ENCODE data around the gene PLD5. TPM values are rescaled to one million over a fixed set of nuclear protein-coding genes. Genes with fewer than 3 reads are reported as not detected.

Gene PLD5
- total RNA-seq, 3 donors from 2014 or later (not counting 1 experiment from before 2014, with no cell fraction given): not detected

DNA sequence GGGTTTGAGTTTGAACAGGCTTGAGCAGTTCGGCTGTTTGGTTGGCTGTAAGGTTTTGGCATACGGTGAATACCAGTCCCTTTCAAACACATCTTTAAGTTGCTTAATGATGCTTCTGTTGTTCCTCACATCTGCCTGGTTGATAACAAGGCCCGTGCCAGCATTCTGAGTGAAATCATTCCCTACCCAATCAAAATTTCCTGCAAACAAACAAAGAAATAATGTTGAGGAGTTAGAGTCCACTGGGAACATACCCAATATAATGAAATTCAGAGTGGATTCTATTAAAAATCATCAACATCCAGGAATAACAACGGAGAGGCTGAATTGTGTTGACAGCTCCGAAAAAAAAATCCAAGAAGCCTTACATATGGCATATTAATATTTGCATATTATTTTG, 434.6 kb downstream of the PLD5 start:
- Histone ChIP-seq H3K4me3 (ENCODE audit: low read length) (no peak overlapping the region), H3K27ac (ENCODE audit: low read length) (no peak overlapping the region), H3K4me1 (ENCODE audit: control insufficient read depth, insufficient read depth, low read length) (no peaks in the 10 kb centered on the region), H3K9me3 (ENCODE audit: control insufficient read depth, insufficient read depth, low read length) (no peaks in the 10 kb centered on the region), H3K27me3 (ENCODE audit: control insufficient read depth, insufficient read depth, low read length) (no peaks in the 10 kb centered on the region), H3K36me3 (ENCODE audit: control insufficient read depth, insufficient read depth, low read length) (no peaks in the 10 kb centered on the region)
- H3K4me1 Mint-ChIP-seq: no peaks in the 10 kb centered on the region
- no peaks in the 10 kb centered on the region for H3K9me3 Mint-ChIP-seq
- H3K27ac Mint-ChIP-seq: no peak overlapping the region
- intact Hi-C loops (cut with micrococcal nuclease): no loop called here
- H3K36me3 Mint-ChIP-seq: no peaks in the 10 kb centered on the region
- 64% methylated on average over 2 of the region's 5 CpGs for WGBS (ENCODE audit: insufficient coverage)
- H3K4me3 Mint-ChIP-seq: no peak overlapping the region
- TF ChIP-seq, protein P1, sequence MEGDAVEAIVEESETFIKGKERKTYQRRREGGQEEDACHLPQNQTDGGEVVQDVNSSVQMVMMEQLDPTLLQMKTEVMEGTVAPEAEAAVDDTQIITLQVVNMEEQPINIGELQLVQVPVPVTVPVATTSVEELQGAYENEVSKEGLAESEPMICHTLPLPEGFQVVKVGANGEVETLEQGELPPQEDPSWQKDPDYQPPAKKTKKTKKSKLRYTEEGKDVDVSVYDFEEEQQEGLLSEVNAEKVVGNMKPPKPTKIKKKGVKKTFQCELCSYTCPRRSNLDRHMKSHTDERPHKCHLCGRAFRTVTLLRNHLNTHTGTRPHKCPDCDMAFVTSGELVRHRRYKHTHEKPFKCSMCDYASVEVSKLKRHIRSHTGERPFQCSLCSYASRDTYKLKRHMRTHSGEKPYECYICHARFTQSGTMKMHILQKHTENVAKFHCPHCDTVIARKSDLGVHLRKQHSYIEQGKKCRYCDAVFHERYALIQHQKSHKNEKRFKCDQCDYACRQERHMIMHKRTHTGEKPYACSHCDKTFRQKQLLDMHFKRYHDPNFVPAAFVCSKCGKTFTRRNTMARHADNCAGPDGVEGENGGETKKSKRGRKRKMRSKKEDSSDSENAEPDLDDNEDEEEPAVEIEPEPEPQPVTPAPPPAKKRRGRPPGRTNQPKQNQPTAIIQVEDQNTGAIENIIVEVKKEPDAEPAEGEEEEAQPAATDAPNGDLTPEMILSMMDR (IDR thresholded peaks at IDR 0.05): no peak
- H3K27me3 Mint-ChIP-seq (ENCODE audit: low read depth in 2 of 2): peaks cover 0 to 3% of the 10 kb centered on the region in 2 donors
- ATAC-seq (no peak), DNase-seq (no peak)

DNA sequence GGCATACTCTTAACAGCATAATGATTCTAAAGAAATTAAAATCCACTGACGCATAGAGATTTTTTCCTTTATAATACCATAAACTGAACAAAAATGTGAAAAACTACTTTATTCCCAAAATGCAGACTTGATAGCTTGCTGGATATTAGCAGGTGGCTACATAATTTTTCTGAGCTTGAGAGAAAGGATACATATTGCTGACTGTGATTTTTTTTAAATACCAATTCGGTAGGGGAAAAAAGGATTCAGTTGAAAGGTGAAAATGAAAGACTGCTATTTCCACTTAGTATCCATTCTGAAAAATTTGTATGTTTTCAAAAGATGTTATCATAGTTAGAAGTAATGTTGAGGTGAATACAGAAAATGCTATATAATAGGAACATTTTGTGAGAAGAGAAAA, 435.6 kb downstream of the PLD5 start:
- no peak for ATAC-seq
- H3K36me3 ChIP-seq (ENCODE audit: control insufficient read depth, insufficient read depth, low read length): no peaks in the 10 kb centered on the region
- H3K4me1 Mint-ChIP-seq: no peaks in the 10 kb centered on the region

DNA sequence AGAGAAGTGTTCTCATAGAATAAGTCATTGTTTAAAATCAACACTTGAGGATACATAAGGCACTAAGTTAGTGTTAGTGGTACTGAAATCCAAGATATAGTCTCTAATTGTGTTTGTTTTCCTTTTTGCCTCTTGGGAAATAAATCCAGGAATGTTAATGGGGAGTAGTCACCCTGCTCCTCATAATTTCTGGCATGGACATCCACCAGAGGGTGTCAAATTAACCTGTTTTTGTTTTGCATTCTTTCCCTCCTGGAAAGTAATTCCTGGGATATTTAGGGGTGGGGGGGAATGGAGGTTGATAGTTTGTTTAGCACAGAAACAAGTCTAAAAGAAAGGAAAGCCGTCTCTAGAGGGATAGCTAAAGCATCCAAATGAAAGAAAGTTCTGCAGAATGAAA, 437.8 kb downstream of the PLD5 start:
- WGBS (ENCODE audit: insufficient coverage): 65% methylated on average over 1 of the region's 1 CpG
- H3K27me3 Mint-ChIP-seq (ENCODE audit: low read depth in 2 of 2): peaks cover 0 to 8% of the 10 kb centered on the region in 2 donors
- no peak overlapping the region for H3K4me3 Mint-ChIP-seq
- ATAC-seq (no peak), DNase-seq (no peak)
- H3K9me3 Mint-ChIP-seq: no peaks in the 10 kb centered on the region
- no peaks in the 10 kb centered on the region for H3K9me3 ChIP-seq (ENCODE audit: control insufficient read depth, insufficient read depth, low read length)
- no peak overlapping the region for H3K27ac Mint-ChIP-seq
- no peak overlapping the region for H3K4me3 ChIP-seq (ENCODE audit: low read length)
- no peaks in the 10 kb centered on the region for H3K4me1 Mint-ChIP-seq
- TF ChIP-seq, protein P1 (IDR thresholded peaks at IDR 0.05): no peak
- H3K36me3 ChIP-seq (ENCODE audit: control insufficient read depth, insufficient read depth, low read length): no peaks in the 10 kb centered on the region
- intact Hi-C loops (cut with micrococcal nuclease): no loop called here
- H3K27me3 ChIP-seq (ENCODE audit: control insufficient read depth, insufficient read depth, low read length): no peaks in the 10 kb centered on the region
- H3K36me3 Mint-ChIP-seq: no peaks in the 10 kb centered on the region
- no peak overlapping the region for H3K27ac ChIP-seq (ENCODE audit: low read length)
- H3K4me1 ChIP-seq (ENCODE audit: control insufficient read depth, insufficient read depth, low read length): no peaks in the 10 kb centered on the region

More for the DNA sequence above, 435.6 kb downstream of the PLD5 start:
- no peaks in the 10 kb centered on the region for H3K36me3 Mint-ChIP-seq
- Histone ChIP-seq H3K27ac (ENCODE audit: low read length) (no peak overlapping the region), H3K4me1 (ENCODE audit: control insufficient read depth, insufficient read depth, low read length) (no peaks in the 10 kb centered on the region), H3K27me3 (ENCODE audit: control insufficient read depth, insufficient read depth, low read length) (no peaks in the 10 kb centered on the region), H3K4me3 (ENCODE audit: low read length) (no peak overlapping the region), H3K9me3 (ENCODE audit: control insufficient read depth, insufficient read depth, low read length) (no peaks in the 10 kb centered on the region)
- no peak for DNase-seq
- WGBS (ENCODE audit: insufficient coverage): no CpG with 5 or more reads among the region's 2 CpGs
- TF ChIP-seq, protein P1 (IDR thresholded peaks at IDR 0.05): no peak
- intact Hi-C loops (cut with micrococcal nuclease): no loop called here
- no peaks in the 10 kb centered on the region for H3K9me3 Mint-ChIP-seq
- peaks cover 0 to 3% of the 10 kb centered on the region in 2 donors for H3K27me3 Mint-ChIP-seq (ENCODE audit: low read depth in 2 of 2)
- H3K4me3 Mint-ChIP-seq: no peak overlapping the region
- H3K27ac Mint-ChIP-seq: no peak overlapping the region

- no peaks in the 10 kb centered on the region for H3K36me3 ChIP-seq (ENCODE audit: control insufficient read depth, insufficient read depth, low read length)
- H3K4me3 ChIP-seq (ENCODE audit: low read length): no peak overlapping the region
- no peaks in the 10 kb centered on the region for H3K27me3 ChIP-seq (ENCODE audit: control insufficient read depth, insufficient read depth, low read length)
- DNase-seq (no peak), ATAC-seq (no peak)
- intact Hi-C loops (cut with micrococcal nuclease): no loop called here
- TF ChIP-seq, protein P1 (IDR thresholded peaks at IDR 0.05): no peak
- peaks cover 0 to 8% of the 10 kb centered on the region in 2 donors for H3K27me3 Mint-ChIP-seq (ENCODE audit: low read depth in 2 of 2)
- 73% methylated on average over 3 of the region's 3 CpGs for WGBS (ENCODE audit: insufficient coverage)
- H3K4me1 Mint-ChIP-seq: no peaks in the 10 kb centered on the region
- H3K27ac ChIP-seq (ENCODE audit: low read length): no peak overlapping the region
- H3K27ac Mint-ChIP-seq: no peak overlapping the region
- H3K4me1 ChIP-seq (ENCODE audit: control insufficient read depth, insufficient read depth, low read length): no peaks in the 10 kb centered on the region
- H3K9me3 Mint-ChIP-seq: no peaks in the 10 kb centered on the region
- H3K9me3 ChIP-seq (ENCODE audit: control insufficient read depth, insufficient read depth, low read length): no peaks in the 10 kb centered on the region
- H3K4me3 Mint-ChIP-seq: no peak overlapping the region
- no peaks in the 10 kb centered on the region for H3K36me3 Mint-ChIP-seq
These were observed 438.4 kb downstream of the PLD5 start for GRCh38 chr1:242086093-242086492.
